Endothelial cell of umbilical vein (primary cell): ENCODE results near the gene SPATS1. TPM values are rescaled to one million over a fixed set of nuclear protein-coding genes. Genes with fewer than 3 reads are reported as not detected.

Experiments used
- BruUV-seq: library from RNA; stranded (reverse); fragments of 400-500 nt; replicated peaks from 2 replicates; lab custom pipeline; 2021; lab: Mats Ljungman, UMichigan
- CTCF ChIA-PET: fragments of 300-600, 350-600 bp; sonication (Branson Sonifier 250); formaldehyde crosslinking; loops from one replicate; lab custom pipeline; 2021; ENCODE audit warnings: antibody characterized with exemption, inconsistent platforms; lab: Charles Lee
- POLR2A ChIA-PET: fragments of 300-600, 350-600 bp; sonication (Branson Sonifier 250); formaldehyde crosslinking; loops from one replicate; lab custom pipeline; 2021; ENCODE audit warnings: antibody characterized with exemption, inconsistent platforms; lab: Charles Lee
- DNase-seq: peaks from one replicate; pipeline ENCODE4 v3.0.0-alpha.2; 2011; ENCODE audit warnings: low read depth, low spot score
- FAIRE-seq: peaks from 2 replicates; lab custom pipeline; 2011; peaks lifted over from hg19 to GRCh38; lab: Jason Lieb, UNC
- H2AFZ ChIP-seq: 2 replicates; pipeline ENCODE4 v1.6.0; 2012; ENCODE audit warnings: low read depth, low read length, control low read depth, inconsistent platforms
- H3K27ac ChIP-seq: 2 replicates; pipeline ENCODE4 v1.5.1; 2011; ENCODE audit warnings: low read depth, mild to moderate bottlenecking, control low read depth, low read length, moderate library complexity; ENCODE audit not compliant: insufficient read depth
- H3K27me3 ChIP-seq, 2 experiments: 2 replicates each; pipeline versions ENCODE4 v1.6.0 to v1.6.1; 2011; ENCODE audit warnings: low read length in 2 of 2, mixed read lengths in 1 of 2; ENCODE audit not compliant: control insufficient read depth in 2 of 2, insufficient read depth in 2 of 2
- H3K36me3 ChIP-seq, 2 experiments: 2 replicates in 1 of 2; 3 replicates in 1 of 2; pipeline ENCODE4 v1.5.1; 2011; ENCODE audit warnings: low read length in 2 of 2, mild to moderate bottlenecking in 1 of 2, moderate library complexity in 1 of 2; ENCODE audit not compliant: control insufficient read depth in 2 of 2, insufficient read depth in 2 of 2; ENCODE audit errors: extremely low read depth in 1 of 2
- H3K4me1 ChIP-seq: 3 replicates; pipeline ENCODE4 v1.5.1; 2011; ENCODE audit warnings: mild to moderate bottlenecking, low read length; ENCODE audit not compliant: control insufficient read depth, insufficient read depth; ENCODE audit errors: extremely low read depth
- H3K4me2 ChIP-seq: 2 replicates; pipeline ENCODE4 v1.6.1; 2011; ENCODE audit warnings: low read length, control low read depth, mixed read lengths; ENCODE audit not compliant: insufficient read depth
- H3K4me3 ChIP-seq, 3 experiments: fragments of 200-600 bp in 1 of 3; sonication (generic), shearing (Covaris generic) in 1 of 3; replicated peaks in 1 of 3; 2 replicates each; pipeline ENCODE4 v1.5.1; 2011 to 2016; ENCODE audit warnings: control low read depth in 3 of 3, low read length in 3 of 3, mild to moderate bottlenecking in 2 of 3, inconsistent platforms in 1 of 3, low read depth in 1 of 3, moderate library complexity in 1 of 3; ENCODE audit not compliant: insufficient read depth in 1 of 3
- H3K79me2 ChIP-seq: 2 replicates; pipeline ENCODE4 v1.6.0; 2012; ENCODE audit warnings: low read length, inconsistent platforms; ENCODE audit not compliant: control insufficient read depth, insufficient read depth
- H3K9ac ChIP-seq: replicated peaks from 2 replicates; pipeline ENCODE3; 2011; ENCODE audit warnings: low read length, control low read depth; ENCODE audit not compliant: insufficient read depth; ENCODE audit errors: extremely low read depth
- H3K9me1 ChIP-seq: replicated peaks from 3 replicates; pipeline ENCODE4 v1.6.0; 2011; ENCODE audit warnings: mild to moderate bottlenecking, low read length; ENCODE audit not compliant: control insufficient read depth, insufficient read depth; ENCODE audit errors: extremely low read depth
- H3K9me3 ChIP-seq: replicated peaks from 2 replicates; pipeline ENCODE4 v1.5.1; 2012; ENCODE audit warnings: low read length, inconsistent platforms; ENCODE audit not compliant: control insufficient read depth, insufficient read depth
- H4K20me1 ChIP-seq: replicated peaks from 2 replicates; pipeline ENCODE3; 2011; ENCODE audit warnings: mild to moderate bottlenecking, low read length; ENCODE audit not compliant: control insufficient read depth, insufficient read depth; ENCODE audit errors: extremely low read depth
- FOS ChIP-seq: IDR thresholded peaks from 2 replicates; pipeline ENCODE4 v1.6.1; 2011; ENCODE audit warnings: mild to moderate bottlenecking, low read length, moderate library complexity, borderline replicate concordance; ENCODE audit not compliant: insufficient read depth
- GATA2 ChIP-seq: IDR thresholded peaks from 2 replicates; pipeline ENCODE4 v1.7.0; 2011; ENCODE audit warnings: low read depth, mild to moderate bottlenecking, moderate library complexity, mixed read lengths, low read length; ENCODE audit not compliant: insufficient read length, insufficient read depth
- JUN ChIP-seq: IDR thresholded peaks from 2 replicates; pipeline ENCODE4 v1.6.1; 2011; ENCODE audit warnings: borderline replicate concordance, low read depth; ENCODE audit not compliant: insufficient read length, insufficient read depth
- POLR2A ChIP-seq: IDR thresholded peaks from 2 replicates; pipeline ENCODE4 v1.6.1; 2012; ENCODE audit warnings: low read depth, mild to moderate bottlenecking, control low read depth, low read length
- POLR2AphosphoS5 ChIP-seq: IDR thresholded peaks from 2 replicates; pipeline ENCODE4 v1.6.1; 2012; ENCODE audit warnings: low read depth, mild to moderate bottlenecking, control low read depth, low read length, moderate library complexity; ENCODE audit not compliant: insufficient read depth
- dilution Hi-C: fragments of 300-500 bp; cut with MboI; formaldehyde crosslinking; loops from one replicate; pipeline ENCODE4 v1.15.0; 2019; ENCODE audit warnings: low sequenced_read_pairs; ENCODE audit not compliant: extremely low pct_ligation_motif_present
- intact Hi-C: fragments of 100-400 bp; cut with micrococcal nuclease; formaldehyde crosslinking; loops from one replicate; pipeline ENCODE4 v1.10.0; 2022
- polyA plus RNA-seq, 4 experiments: library from polyadenylated mRNA; depleted of rRNA in 3 of 4; stranded (reverse) in 3 of 4; unstranded in 1 of 4; fragments of >200 nt; gene quantifications; 2 replicates each; pipeline versions ENCODE4 v1.2.1 to v1.2.3, GENCODE V29; 2011 to 2012; ENCODE audit warnings: missing spikeins in 1 of 4
- total RNA-seq: library from RNA; stranded (reverse); gene quantifications from 2 replicates; pipeline ENCODE4 v1.2.3, GENCODE V29; 2021
- TF ChIP-seq, protein P1 (sequence below): IDR thresholded peaks from 2 replicates; pipeline ENCODE4 v1.6.1; 2011; ENCODE audit not compliant: insufficient read depth, insufficient read length

SPATS1 gene
- total and polyA plus RNA-seq, 2 donors (not counting 3 experiments of a cell fraction or from before 2014, with no cell fraction given): not detected

DNA sequence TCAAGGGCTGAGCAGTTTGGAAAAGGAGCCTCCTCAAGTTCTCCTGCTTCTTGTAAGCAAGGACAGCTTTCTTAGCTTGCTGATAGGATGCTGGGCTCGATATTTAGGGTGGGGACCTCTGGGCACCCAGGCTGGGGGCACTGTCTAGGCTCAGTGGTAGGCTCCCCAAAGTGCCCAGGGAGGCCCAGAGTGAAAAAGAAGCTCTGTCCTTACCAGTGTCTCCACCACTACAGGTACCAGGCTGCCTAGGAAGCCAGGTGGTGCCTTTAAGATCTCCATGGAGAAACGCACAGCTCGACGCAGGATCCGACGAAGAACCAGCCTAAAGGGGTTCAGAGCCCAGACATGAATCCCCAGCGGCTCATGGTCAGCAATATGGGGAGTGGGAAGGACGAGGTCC is 35.7 kb upstream of the SPATS1 start:
- no peaks in the 10 kb centered on the region for H3K9me3 ChIP-seq
- peaks cover 15 to 57% of the 10 kb centered on the region in 2 experiments for H3K36me3 ChIP-seq
- H3K4me1 ChIP-seq: no peaks in the 10 kb centered on the region
- TF ChIP-seq POLR2AphosphoS5 (no peak), GATA2 (no peak), POLR2A (no peak), JUN (no peak)
- no peaks in the 10 kb centered on the region for H3K9me1 ChIP-seq
- dilution Hi-C loops: no loop called here
- ChIA-PET CTCF (interaction anchor here (2.6 to 4.5 kb wide), 2 partner anchors 37 to 210 kb away, joined by 12 to 83 read pairs; partner anchors contain the start of gene TMEM151B), POLR2A (no interaction called here)
- no peak overlapping the region for H3K27ac ChIP-seq
- no peak overlapping the region for H3K4me2 ChIP-seq
- H3K9ac ChIP-seq: no peak overlapping the region
- no peak for FAIRE-seq
- DNase-seq: no peak
- H3K27me3 ChIP-seq: no peaks in the 10 kb centered on the region
- intact Hi-C loops: no loop called here
- no peaks in the 10 kb centered on the region for H4K20me1 ChIP-seq
- H3K79me2 ChIP-seq: no peaks in the 10 kb centered on the region
- BruUV-seq: no TSS peak
- H2AFZ ChIP-seq: no peak overlapping the region
- no peak overlapping the region for H3K4me3 ChIP-seq

GRCh38 chr6:44307217-44307616 is 35.2 kb upstream of the SPATS1 start:
- ChIA-PET POLR2A (no interaction called here), CTCF (interaction anchor here (0.7 to 4.5 kb wide), 4 partner anchors 9 to 50 kb away, joined by 3 to 83 read pairs (median 4); partner anchors contain the start of genes SLC35B2 and TMEM151B)
- dilution Hi-C loops: no loop called here
- DNase-seq: no peak
- intact Hi-C loops: no loop called here
- Histone ChIP-seq H3K4me1 (peaks cover 4% of the 10 kb centered on the region), H3K4me3 (no peak overlapping the region), H3K27me3 (no peaks in the 10 kb centered on the region), H3K9me1 (no peaks in the 10 kb centered on the region), H3K9me3 (no peaks in the 10 kb centered on the region), H3K4me2 (no peak overlapping the region), H3K9ac (no peak overlapping the region), H3K27ac (no peak overlapping the region), H2AFZ (no peak overlapping the region), H3K79me2 (peaks cover 3% of the 10 kb centered on the region), H4K20me1 (no peaks in the 10 kb centered on the region), H3K36me3 (peaks cover 11 to 52% of the 10 kb centered on the region in 2 experiments)
- TF ChIP-seq GATA2 (no peak), FOS (no peak)
- TF ChIP-seq, protein P1, sequence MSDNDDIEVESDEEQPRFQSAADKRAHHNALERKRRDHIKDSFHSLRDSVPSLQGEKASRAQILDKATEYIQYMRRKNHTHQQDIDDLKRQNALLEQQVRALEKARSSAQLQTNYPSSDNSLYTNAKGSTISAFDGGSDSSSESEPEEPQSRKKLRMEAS: no peak
- no TSS peak for BruUV-seq
- FAIRE-seq: no peak
